HG03439 (cell line): ENCODE results near the gene DNAH3.
"Not testable (repeated sequence)": the region's sequence is repeated elsewhere in the genome, so short reads cannot be mapped to it uniquely, and the experiment has no call there.

Source experiments
- ATAC-seq: cut with Tn5 transposase; IDR thresholded peaks from one replicate; pipeline ENCODE4 v1.9.1; 2021; ENCODE audit warnings: mild to moderate bottlenecking, moderate library complexity; ENCODE audit not compliant: unreplicated experiment

Gene DNAH3

GRCh38 chr16:20948444-20948843, 202.2 kb downstream of the DNAH3 start:
- no peak for ATAC-seq

GRCh38 chr16:20946015-20946629, 204.5 kb downstream of the DNAH3 start:
- ATAC-seq: no peak

GRCh38 chr16:20945575-20945875, 205.1 kb downstream of the DNAH3 start:
- ATAC-seq: not testable (repeated sequence)

- ATAC-seq: no peak
Observed at GRCh38 chr16:20944861-20945574, 205.6 kb downstream of the DNAH3 start.

- no peak for ATAC-seq
Observed at GRCh38 chr16:20942256-20942655, 208.4 kb downstream of the DNAH3 start.

GRCh38 chr16:20941636-20941926, 209.1 kb downstream of the DNAH3 start:
- ATAC-seq: no peak

- no peak for ATAC-seq
Observed at GRCh38 chr16:20940871-20941635, 209.6 kb downstream of the DNAH3 start.

GRCh38 chr16:20939611-20940010, 211.0 kb downstream of the DNAH3 start:
- ATAC-seq: no peak

- ATAC-seq: no peak
Observed at GRCh38 chr16:20938426-20938825, 212.2 kb downstream of the DNAH3 start.

GRCh38 chr16:20937736-20938135, 212.9 kb downstream of the DNAH3 start:
- no peak for ATAC-seq

GRCh38 chr16:20933589-20933988, 217.1 kb downstream of the DNAH3 start:
- no peak for ATAC-seq

GRCh38 chr16:20931066-20931600, 219.5 kb downstream of the DNAH3 start:
- ATAC-seq: no peak

- no peak for ATAC-seq
Observed at GRCh38 chr16:20930365-20930690, 220.3 kb downstream of the DNAH3 start.

- not testable (repeated sequence) for ATAC-seq
Observed at GRCh38 chr16:20929676-20930364, 220.8 kb downstream of the DNAH3 start.

GRCh38 chr16:20928774-20929411, 221.8 kb downstream of the DNAH3 start:
- ATAC-seq: no peak

GRCh38 chr16:20925751-20926150, 224.9 kb downstream of the DNAH3 start:
- no peak for ATAC-seq

- ATAC-seq: no peak
Observed at GRCh38 chr16:20923876-20924275, 226.8 kb downstream of the DNAH3 start.

GRCh38 chr16:20920799-20921198, 229.8 kb downstream of the DNAH3 start:
- ATAC-seq: no peak

- ATAC-seq: no peak
Observed at GRCh38 chr16:20920091-20920490, 230.6 kb downstream of the DNAH3 start.

- no peak for ATAC-seq
Observed at GRCh38 chr16:20918486-20919239, 232.0 kb downstream of the DNAH3 start.
